Measurements from ENCODE around the gene KCNC1. TPM values are rescaled to one million over a fixed set of nuclear protein-coding genes. Genes with fewer than 3 reads are reported as not detected.

The KCNC1 gene
- total RNA-seq, 4 donors from 2014 or later: 0.27 to 0.77 TPM; not detected in 2

GRCh38 chr11:17691976-17692375 is 42.6 kb upstream of the KCNC1 start:
- Histone ChIP-seq H3K9me3 (no peaks in the 10 kb centered on the region), H3K4me3 (no peak overlapping the region), H3K4me1 (no peaks in the 10 kb centered on the region), H3K27ac (no peak overlapping the region), H3K36me3 (no peaks in the 10 kb centered on the region), H3K27me3 (peaks cover 74% of the 10 kb centered on the region)
- ATAC-seq: no peak
- 57 to 65% methylated on average over 4 to 5 of the region's 10 CpGs for WGBS, 2 donors (ENCODE audit: low coverage in 1 of 2)
- TF ChIP-seq POLR2A (IDR thresholded peaks at IDR 0.05) (no peak), EP300 (IDR thresholded peaks at IDR 0.05) (no peak), CTCF (IDR thresholded peaks at IDR 0.05) (no peak), POLR2AphosphoS5 (IDR thresholded peaks at IDR 0.05) (no peak)

GRCh38 chr11:17692931-17693330 is 41.6 kb upstream of the KCNC1 start:
- Histone ChIP-seq H3K9me3 (no peaks in the 10 kb centered on the region), H3K4me1 (no peaks in the 10 kb centered on the region), H3K36me3 (no peaks in the 10 kb centered on the region), H3K4me3 (no peak overlapping the region), H3K27ac (no peak overlapping the region), H3K27me3 (peaks cover 75% of the 10 kb centered on the region)
- WGBS, 2 donors (ENCODE audit: low coverage in 1 of 2): 61 to 68% methylated on average over 2 to 4 of the region's 7 CpGs
- ATAC-seq: no peak
- TF ChIP-seq POLR2A (IDR thresholded peaks at IDR 0.05): no peak
- no peak for TF ChIP-seq EP300 (IDR thresholded peaks at IDR 0.05)
- TF ChIP-seq CTCF (IDR thresholded peaks at IDR 0.05): no peak
- TF ChIP-seq POLR2AphosphoS5 (IDR thresholded peaks at IDR 0.05): no peak

DNA sequence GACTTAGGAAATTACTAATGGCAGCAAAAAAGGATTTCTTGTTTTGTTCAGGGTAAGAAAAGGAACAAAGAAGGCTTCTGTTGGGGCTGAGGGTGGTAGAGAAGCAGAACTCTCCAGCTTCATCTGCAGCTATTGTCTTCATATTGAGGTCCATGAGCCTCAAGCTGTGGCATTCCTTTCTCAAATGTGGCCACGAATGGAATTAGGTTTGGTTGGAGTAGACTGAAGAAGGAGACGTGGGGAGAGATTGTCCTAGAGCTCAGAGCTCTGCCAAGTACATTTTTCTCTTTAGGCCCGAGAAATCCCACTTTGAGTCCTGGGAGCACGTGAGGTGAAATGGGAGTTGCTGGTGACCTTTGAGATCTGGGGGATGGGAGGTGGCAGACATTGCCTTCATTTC is 41.0 kb upstream of the KCNC1 start:
- Histone ChIP-seq H3K27me3 (peaks cover 69% of the 10 kb centered on the region), H3K27ac (no peak overlapping the region), H3K4me1 (no peaks in the 10 kb centered on the region), H3K4me3 (no peak overlapping the region), H3K36me3 (no peaks in the 10 kb centered on the region), H3K9me3 (no peaks in the 10 kb centered on the region)
- no peak for TF ChIP-seq POLR2A (IDR thresholded peaks at IDR 0.05)
- TF ChIP-seq POLR2AphosphoS5 (IDR thresholded peaks at IDR 0.05): no peak
- TF ChIP-seq CTCF (IDR thresholded peaks at IDR 0.05): no peak
- no peak for TF ChIP-seq EP300 (IDR thresholded peaks at IDR 0.05)
- 58 to 70% methylated on average over 4 of the region's 4 CpGs for whole genome bisulfite sequencing, 2 donors (ENCODE audit: low coverage in 1 of 2)
- no peak for ATAC-seq

DNA sequence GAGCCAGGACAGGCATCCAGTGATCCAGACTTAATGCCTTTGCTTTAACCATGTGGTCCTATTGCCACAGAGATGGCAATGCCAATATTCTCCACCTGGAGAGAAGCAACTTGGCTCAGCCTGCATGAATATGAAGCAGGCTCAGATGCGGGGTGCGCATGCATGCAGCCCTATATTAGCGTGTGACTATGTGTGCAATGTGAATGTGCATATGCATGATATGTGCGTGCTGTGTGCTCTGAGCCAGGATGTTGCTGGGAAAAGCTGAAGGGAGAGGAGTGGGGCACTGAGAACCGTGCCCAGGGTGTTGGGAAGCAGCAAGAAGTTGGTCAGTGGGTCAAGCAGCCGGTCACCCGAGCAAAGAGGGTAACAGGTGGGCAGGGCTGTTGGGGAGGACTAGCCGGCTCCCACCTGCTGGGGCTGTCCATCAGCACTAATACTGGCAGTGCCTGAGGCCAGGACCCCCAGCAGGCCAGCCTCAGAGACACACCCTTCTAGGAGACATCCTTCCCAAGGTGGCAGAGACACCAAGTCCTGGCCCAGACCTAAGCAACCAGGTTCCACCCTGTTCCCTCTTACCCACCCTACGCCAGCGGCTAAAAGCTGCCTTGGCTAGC is 40.0 kb upstream of the KCNC1 start:
- peaks cover 66% of the 10 kb centered on the region for H3K27me3 ChIP-seq
- no peak overlapping the region for H3K27ac ChIP-seq
- no peak overlapping the region for H3K4me3 ChIP-seq
- H3K4me1 ChIP-seq: no peaks in the 10 kb centered on the region
- ATAC-seq: no peak
- 77 to 79% methylated on average over 5 to 6 of the region's 10 CpGs for WGBS, 2 donors (ENCODE audit: low coverage in 1 of 2)
- TF ChIP-seq POLR2A (IDR thresholded peaks at IDR 0.05) (no peak), POLR2AphosphoS5 (IDR thresholded peaks at IDR 0.05) (no peak), CTCF (IDR thresholded peaks at IDR 0.05) (no peak), EP300 (IDR thresholded peaks at IDR 0.05) (no peak)
- H3K9me3 ChIP-seq: no peaks in the 10 kb centered on the region
- no peaks in the 10 kb centered on the region for H3K36me3 ChIP-seq
